ENCODE data around the gene NBEAL2. TPM values are rescaled to one million over a fixed set of nuclear protein-coding genes. Genes with fewer than 3 reads are reported as not detected.
"Not testable (repeated sequence)": the region's sequence is repeated elsewhere in the genome, so short reads cannot be mapped to it uniquely, and the experiment has no call there.

NBEAL2 gene
- total and polyA plus RNA-seq, 10 of the 15 experiments (the other 5 are each of a cell fraction or from before 2014, with no cell fraction given) = 0.07 to 127 (median 29.4) TPM

GRCh38 chr3:46964038-46964590 is 15.4 kb upstream of the NBEAL2 start:
- DNase-seq (ENCODE audit: low read depth, low spot score); H4K20me1 ChIP-seq (ENCODE audit: control insufficient read depth, insufficient read depth); SMC1A ChIA-PET (ENCODE audit: uncharacterized antibody, unreplicated experiment); H3K27me3 ChIP-seq (replicated peaks in 1 of 2; ENCODE audit: control insufficient read depth in 2 of 2, insufficient read depth in 2 of 2, low read length in 1 of 2); H3K4me2 ChIP-seq (ENCODE audit: control insufficient read depth, insufficient read depth); FAIRE-seq; ATAC-seq; BruUV-seq (replicated peaks); H3K9ac ChIP-seq (ENCODE audit: control insufficient read depth, insufficient read depth, low read length); in situ Hi-C loops (cut with MboI); H2AFZ ChIP-seq (ENCODE audit: control insufficient read depth, low read depth, low read length); H3K4me3 ChIP-seq; intact Hi-C loops (cut with micrococcal nuclease; ENCODE audit: unreplicated experiment); H3K27ac ChIP-seq (ENCODE audit: control insufficient read depth, insufficient read depth); H3K9me3 ChIP-seq (replicated peaks; ENCODE audit: control insufficient read depth, insufficient read depth, low read length): not testable (repeated sequence)
- RAD21 ChIA-PET (ENCODE audit: unreplicated experiment) = interaction anchor here (1.9 kb wide), 1 partner anchor 10 kb away, joined by 8 read pairs; no protein-coding TSS in a partner anchor
- Histone ChIP-seq H3K36me3 (ENCODE audit: control insufficient read depth in 2 of 2, insufficient read depth in 2 of 2, low read length in 1 of 2) (peaks cover 12 to 19% of the 10 kb centered on the region in 2 experiments), H3K79me2 (ENCODE audit: control insufficient read depth, insufficient read depth, low read length) (peaks cover 81% of the 10 kb centered on the region), H3K4me1 (ENCODE audit: control insufficient read depth, insufficient read depth, low read length) (peaks cover 53% of the 10 kb centered on the region)
- POLR2A ChIA-PET = interaction anchor here (0.6 to 1.5 kb wide), 3 partner anchors 10 to 39 kb away, joined by 3 to 5 read pairs (median 4); no protein-coding TSS in a partner anchor
- WGBS (ENCODE audit: insufficient coverage, insufficient replicate concordance, low lambda C conversion rate, missing lambda C conversion rate) = 95% methylated on average over 21 of the region's 36 CpGs
- CTCF ChIA-PET = interaction anchor here (5.2 kb wide), 1 partner anchor 6 kb away, joined by 31 read pairs; no protein-coding TSS in a partner anchor

- in situ Hi-C loops (cut with MboI) (no loop called here), intact Hi-C loops (cut with micrococcal nuclease; ENCODE audit: unreplicated experiment) (no loop called here)
- CTCF ChIA-PET = interaction anchor here (0.7 to 5.2 kb wide), 6 partner anchors 7 to 37 kb away, joined by 3 to 31 read pairs (median 5); no protein-coding TSS in a partner anchor
- peaks cover 14 to 19% of the 10 kb centered on the region in 2 experiments for H3K36me3 ChIP-seq (ENCODE audit: control insufficient read depth in 2 of 2, insufficient read depth in 2 of 2, low read length in 1 of 2)
- H3K4me1 ChIP-seq (ENCODE audit: control insufficient read depth, insufficient read depth, low read length) = peaks cover 47% of the 10 kb centered on the region
- no peak overlapping the region for H2AFZ ChIP-seq (ENCODE audit: control insufficient read depth, low read depth, low read length)
- no peak overlapping the region for H3K9ac ChIP-seq (ENCODE audit: control insufficient read depth, insufficient read depth, low read length)
- H3K4me2 ChIP-seq (ENCODE audit: control insufficient read depth, insufficient read depth) = peak overlapping the region; percentile 38; the same call in 1 of the 2 replicates
- no peak overlapping the region for H3K4me3 ChIP-seq
- FAIRE-seq (no peak), DNase-seq (ENCODE audit: low read depth, low spot score) (no peak), ATAC-seq (peak; percentile 76)
- RAD21 ChIA-PET (ENCODE audit: unreplicated experiment) = interaction anchor here (0.5 to 3.0 kb wide), 9 partner anchors 9 to 714 kb away, joined by 3 to 12 read pairs (median 4); no protein-coding TSS in a partner anchor
- peaks cover 3% of the 10 kb centered on the region; the same call in 2 of the 3 replicates for H3K9me3 ChIP-seq (replicated peaks; ENCODE audit: control insufficient read depth, insufficient read depth, low read length)
- 19% methylated on average over 6 of the region's 6 CpGs for WGBS (ENCODE audit: insufficient coverage, insufficient replicate concordance, low lambda C conversion rate, missing lambda C conversion rate)
- peaks cover 81% of the 10 kb centered on the region for H3K79me2 ChIP-seq (ENCODE audit: control insufficient read depth, insufficient read depth, low read length)
- peaks cover 4% of the 10 kb centered on the region; the same call in 1 of the 2 replicates for H4K20me1 ChIP-seq (ENCODE audit: control insufficient read depth, insufficient read depth)
- BruUV-seq (replicated peaks) = no TSS peak
- POLR2A ChIA-PET = interaction anchor here (0.6 to 2.6 kb wide), 9 partner anchors 8 to 40 kb away, joined by 3 to 7 read pairs (median 5); partner anchors contain the start of genes CCDC12 and NBEAL2
- SMC1A ChIA-PET (ENCODE audit: uncharacterized antibody, unreplicated experiment) = interaction anchor here (1.2 to 4.0 kb wide), 10 partner anchors 8 to 42 kb away, joined by 3 to 25 read pairs (median 6); no protein-coding TSS in a partner anchor
- peak overlapping the region; percentile 40 for H3K27ac ChIP-seq (ENCODE audit: control insufficient read depth, insufficient read depth)
- H3K27me3 ChIP-seq (replicated peaks in 1 of 2; ENCODE audit: control insufficient read depth in 2 of 2, insufficient read depth in 2 of 2, low read length in 1 of 2) = no peaks in the 10 kb centered on the region
- TF ChIP-seq CBX5 (IDR thresholded peaks at IDR 0.05; ENCODE audit: low read depth) (no peak), ATF3 (IDR thresholded peaks at IDR 0.05; ENCODE audit: borderline replicate concordance, extremely low read depth, low read depth, low read length) (no peak), DPF2 (IDR thresholded peaks at IDR 0.05) (no peak), ELK1 (IDR thresholded peaks at IDR 0.05; ENCODE audit: low read depth, low read length) (no peak), PAX8 (IDR thresholded peaks at IDR 0.05) (no peak), PBX3 (IDR thresholded peaks at IDR 0.05; ENCODE audit: insufficient replicate concordance, low read depth, low read length) (no peak), RELB (IDR thresholded peaks at IDR 0.05; ENCODE audit: low read depth) (peak; percentile 31; the same call in 1 of the 2 replicates), USF1 (IDR thresholded peaks at IDR 0.05; ENCODE audit: borderline replicate concordance, extremely low read length, insufficient read depth, low read depth, low read length) (no peak), SUZ12 (IDR thresholded peaks at IDR 0.05; ENCODE audit: unreplicated experiment) (no peak)
These were observed 14.3 kb upstream of the NBEAL2 start for GRCh38 chr3:46965151-46965550.

All from GM12878 (cell line).